GM18505 (cell line): ENCODE measurements around the gene CYB561D1.

Experiments used
- ATAC-seq: cut with Tn5 transposase; IDR thresholded peaks from one replicate; pipeline ENCODE4 v1.9.1; 2021; ENCODE audit not compliant: unreplicated experiment
- POLR2A ChIP-seq: IDR thresholded peaks from 4 replicates; pipeline ENCODE4 v1.6.1; 2011; ENCODE audit warnings: borderline replicate concordance; ENCODE audit not compliant: insufficient read depth, insufficient read length; ENCODE audit errors: extremely low read depth

CYB561D1 gene

GRCh38 chr1:109501644-109502363, 7.9 kb downstream of the CYB561D1 start:
- TF ChIP-seq POLR2A: no peak
- ATAC-seq: no peak

- TF ChIP-seq POLR2A: no peak
- no peak for ATAC-seq
These were observed 8.5 kb downstream of the CYB561D1 start for GRCh38 chr1:109502364-109502851.

GRCh38 chr1:109503935-109504334, 10.0 kb downstream of the CYB561D1 start:
- no peak for ATAC-seq
- TF ChIP-seq POLR2A: no peak

- ATAC-seq: no peak
- TF ChIP-seq POLR2A: no peak
These were observed 11.1 kb downstream of the CYB561D1 start for GRCh38 chr1:109504974-109505373.

- no peak for ATAC-seq
- no peak for TF ChIP-seq POLR2A
These were observed 14.3 kb downstream of the CYB561D1 start for GRCh38 chr1:109508001-109508872.

- no peak for ATAC-seq
- no peak for TF ChIP-seq POLR2A
These were observed 14.9 kb downstream of the CYB561D1 start for GRCh38 chr1:109508873-109509175.

- no peak for TF ChIP-seq POLR2A
- no peak for ATAC-seq
These were observed 15.6 kb downstream of the CYB561D1 start, which contains the start of gene AMIGO1 for GRCh38 chr1:109509176-109510134. Gene AMIGO1 (minus strand): TSS chr1:109509727. CDS start chr1:109508912, 815 bp downstream.

GRCh38 chr1:109513110-109513710, 19.3 kb downstream of the CYB561D1 start:
- no peak for ATAC-seq
- TF ChIP-seq POLR2A: no peak

- no peak for TF ChIP-seq POLR2A
- ATAC-seq: no peak
These were observed 21.0 kb downstream of the CYB561D1 start for GRCh38 chr1:109514846-109515245.

GRCh38 chr1:109516872-109517271, 23.0 kb downstream of the CYB561D1 start:
- ATAC-seq: no peak
- no peak for TF ChIP-seq POLR2A

GRCh38 chr1:109517337-109517736, 23.4 kb downstream of the CYB561D1 start:
- ATAC-seq: no peak
- no peak for TF ChIP-seq POLR2A
